HG02610 (cell line): Measurements from ENCODE around the gene MCOLN1.
"Not testable (repeated sequence)": the region's sequence is repeated elsewhere in the genome, so short reads cannot be mapped to it uniquely, and the experiment has no call there.

Source experiments
- ATAC-seq: cut with Tn5 transposase; IDR thresholded peaks from one replicate; pipeline ENCODE4 v1.9.1; 2021; ENCODE audit warnings: mild to moderate bottlenecking, moderate library complexity; ENCODE audit not compliant: unreplicated experiment

MCOLN1 gene

DNA sequence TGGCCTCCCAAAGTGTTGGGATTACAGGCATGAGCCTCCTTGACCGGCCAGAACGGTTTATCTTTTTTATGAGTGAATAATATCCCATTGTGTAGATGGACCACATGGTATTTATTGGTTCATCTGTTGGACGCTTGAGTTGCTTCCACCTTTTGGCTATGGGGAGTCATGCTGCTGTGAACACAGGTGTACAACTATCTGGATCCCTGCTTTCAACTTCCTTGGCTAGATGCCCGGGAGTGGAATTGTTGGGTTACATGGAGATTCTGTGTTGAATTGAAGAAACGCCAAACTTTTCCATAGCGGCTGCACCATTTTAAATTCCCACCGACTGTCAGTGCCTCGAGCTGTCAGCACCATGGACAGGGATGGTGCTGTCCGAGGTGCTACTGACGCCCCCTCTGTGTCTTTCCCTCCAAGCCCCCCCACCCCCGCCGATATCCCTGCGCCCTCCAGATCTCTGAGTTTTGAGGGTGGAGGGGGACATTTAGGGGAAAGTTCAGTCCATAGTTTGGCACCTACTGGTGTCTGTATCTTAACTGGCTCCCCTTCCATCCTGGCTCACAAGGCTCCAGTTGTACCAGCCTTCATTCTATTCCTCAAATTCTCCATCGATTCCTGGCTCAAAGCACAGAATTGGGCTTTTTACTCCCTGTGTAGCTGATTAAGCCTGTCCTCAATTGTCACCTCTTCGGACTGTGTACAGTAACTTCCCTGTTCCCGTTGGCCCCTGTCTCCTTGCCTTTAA lies 40.4 kb downstream of the MCOLN1 start:
- no peak for ATAC-seq

DNA sequence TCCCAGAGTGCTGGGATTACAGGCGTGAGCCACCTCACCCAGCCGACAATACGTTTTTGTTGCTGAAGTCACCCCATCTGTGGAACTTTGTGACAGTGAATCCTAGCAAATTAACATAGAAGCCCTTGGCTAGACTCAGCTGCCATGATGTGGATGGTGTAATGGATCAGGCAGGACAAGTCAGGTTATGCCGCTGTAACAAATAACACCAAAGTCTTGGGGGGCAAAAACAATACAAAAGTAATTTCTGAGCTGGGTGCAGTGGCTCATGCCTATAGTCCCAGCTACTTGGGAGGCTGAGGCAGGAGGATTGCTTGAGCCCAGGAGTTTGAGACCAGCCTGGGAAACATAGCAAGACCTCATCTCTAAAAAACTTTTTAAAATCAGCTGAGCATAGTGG lies 42.4 kb downstream of the MCOLN1 start:
- no peak for ATAC-seq

DNA sequence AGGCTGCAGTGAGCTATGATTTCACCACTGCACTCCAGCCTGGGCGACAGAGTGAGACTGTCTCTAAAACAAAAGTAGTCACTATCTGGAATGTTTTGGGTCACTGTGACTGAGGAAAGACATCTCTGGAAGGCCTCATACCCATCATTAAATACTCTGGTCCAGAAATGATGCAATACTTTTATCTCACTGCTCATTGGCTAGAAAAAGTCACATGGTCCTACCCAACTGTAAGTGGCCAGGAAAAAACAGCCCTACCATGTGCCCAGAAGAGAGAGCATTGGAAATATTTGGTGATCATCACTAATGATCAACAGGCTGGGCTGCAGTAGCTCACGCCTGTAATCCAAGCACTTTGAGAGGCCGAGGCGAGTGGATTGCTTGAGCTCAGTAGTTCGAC lies 42.9 kb downstream of the MCOLN1 start:
- ATAC-seq = no peak

DNA sequence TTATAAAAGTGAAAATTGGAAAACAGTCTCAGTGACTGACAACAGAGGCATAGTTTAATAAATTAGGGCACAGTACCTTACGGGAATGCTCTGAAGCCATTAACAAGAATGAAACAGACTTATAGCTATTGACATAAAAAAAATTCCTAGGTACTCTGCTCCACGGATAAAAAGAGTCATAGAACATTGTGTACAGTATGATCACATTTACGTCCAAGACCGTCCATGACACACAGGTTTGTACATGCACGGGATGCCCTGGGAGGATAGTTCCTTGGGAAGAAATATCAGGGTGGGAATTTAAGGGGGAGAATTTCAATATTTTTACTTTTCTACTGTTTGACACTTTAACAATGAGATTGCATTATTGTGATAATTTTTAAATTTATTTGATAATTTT lies 48.3 kb downstream of the MCOLN1 start:
- ATAC-seq = no peak

DNA sequence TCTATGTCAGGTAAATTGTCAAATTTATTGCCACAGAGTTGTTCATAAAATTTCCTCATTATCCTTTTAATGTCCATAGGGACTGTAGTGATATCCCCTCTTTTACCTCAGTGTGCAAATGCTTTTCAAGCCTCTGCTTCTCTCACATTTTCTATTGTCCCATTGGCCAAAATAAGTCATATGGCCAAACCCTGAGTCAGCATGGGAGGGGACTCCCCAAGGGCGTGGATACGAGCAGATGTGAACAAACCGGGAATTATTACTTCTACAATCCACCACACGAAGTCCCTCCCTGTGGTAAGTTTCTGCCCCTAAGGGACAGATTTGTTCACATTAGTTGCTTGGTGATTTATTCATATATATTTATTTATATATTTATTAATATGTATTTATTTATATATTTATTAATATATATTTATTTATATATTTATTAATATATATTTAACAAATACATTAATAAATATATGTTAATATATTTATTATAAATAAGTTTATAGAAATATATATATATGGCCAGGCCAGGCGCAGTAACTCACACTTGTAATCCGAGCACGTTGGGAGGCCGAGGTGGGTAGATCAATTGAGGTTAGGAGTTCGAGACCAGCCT lies 53.1 kb downstream of the MCOLN1 start:
- ATAC-seq = no peak

DNA sequence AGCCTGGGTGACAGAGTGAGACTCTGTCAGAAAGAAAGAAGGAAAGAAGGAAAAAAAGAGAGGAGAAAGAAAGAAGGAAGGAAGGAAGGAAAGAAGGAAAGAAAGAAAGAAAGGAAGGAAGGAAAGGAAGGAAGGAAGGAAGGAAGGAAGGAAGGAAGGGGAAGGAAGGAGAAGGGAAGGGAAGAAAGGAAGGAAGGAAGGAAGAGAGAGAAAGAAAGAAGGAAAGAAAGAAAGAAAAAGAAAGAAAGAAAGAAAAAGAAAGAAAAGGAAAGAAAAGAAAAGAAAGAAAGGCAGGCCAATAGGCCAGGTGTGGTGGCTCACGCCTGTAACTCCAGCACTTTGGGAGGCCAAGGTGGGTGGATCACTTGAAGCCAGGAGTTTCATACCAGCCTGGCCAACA lies 55.0 kb downstream of the MCOLN1 start:
- ATAC-seq = not testable (repeated sequence)

DNA sequence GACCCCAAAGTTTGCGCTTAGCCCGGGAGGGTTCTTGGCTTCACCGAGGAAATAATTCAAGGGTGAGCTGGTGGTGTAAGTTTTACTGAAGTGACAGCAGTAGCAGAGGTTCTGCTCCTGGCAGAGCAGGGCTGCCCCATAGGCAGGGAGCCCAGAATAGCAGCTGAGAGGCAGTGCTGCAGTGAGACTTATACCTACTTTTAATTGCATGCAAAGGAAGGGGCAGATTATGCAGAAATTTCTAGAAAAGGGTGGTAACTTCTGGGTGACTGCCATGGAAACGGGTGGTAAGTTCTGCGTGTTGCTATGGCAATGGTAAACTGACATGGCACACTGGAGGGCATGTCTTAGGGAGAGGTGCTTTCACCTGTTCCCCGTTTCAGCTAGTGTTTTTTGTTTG lies 55.7 kb downstream of the MCOLN1 start:
- ATAC-seq = no peak

DNA sequence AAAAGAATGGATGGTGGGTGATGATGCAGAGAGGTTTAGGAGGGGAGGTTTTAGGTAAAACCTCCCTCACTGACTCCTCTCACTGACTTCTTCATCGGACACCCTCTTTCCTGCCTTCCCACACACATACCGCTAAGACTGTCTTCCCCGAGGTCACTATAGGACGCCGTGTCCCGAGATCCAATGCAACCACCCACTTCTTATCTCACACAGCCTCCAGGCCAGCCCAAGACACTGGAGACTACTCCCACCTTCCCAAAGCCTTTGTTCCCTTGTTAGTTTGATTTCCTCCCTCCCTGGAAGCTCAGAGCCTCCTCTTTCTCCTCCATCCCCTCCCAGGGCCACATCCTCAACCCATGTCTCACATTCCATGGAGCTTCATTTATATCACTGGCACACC lies 56.8 kb downstream of the MCOLN1 start:
- no peak for ATAC-seq

DNA sequence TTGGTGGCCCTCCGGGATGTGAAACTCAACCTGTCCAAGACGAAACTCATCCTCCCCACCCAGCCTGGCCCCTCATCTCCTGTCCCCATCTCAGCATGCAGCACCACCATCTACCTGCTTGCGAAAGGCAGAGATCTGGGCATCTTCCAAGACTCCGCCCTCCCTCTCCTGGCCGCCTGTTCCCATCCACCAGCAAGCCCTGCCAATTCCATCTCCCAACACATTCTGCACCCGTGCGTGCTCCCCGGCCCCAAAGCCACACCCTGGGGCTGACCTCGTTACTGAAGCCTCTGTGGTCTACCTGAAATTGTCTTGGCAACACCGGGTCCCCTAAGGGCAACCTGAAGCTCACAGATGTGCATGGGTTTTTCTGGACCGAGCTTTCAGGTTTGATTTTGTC lies 60.0 kb downstream of the MCOLN1 start:
- ATAC-seq = no peak
